Sigmoid colon (tissue), 7 donors: ENCODE measurements around the gene LILRB2. TPM values are rescaled to one million over a fixed set of nuclear protein-coding genes. Genes with fewer than 3 reads are reported as not detected.
A peak's percentile ranks its signal among the peaks of the same experiment; 100 is the strongest.
"Not testable (repeated sequence)": the region's sequence is repeated elsewhere in the genome, so short reads cannot be mapped to it uniquely, and the experiment has no call there.

ENCODE experiments used
- DNase-seq: peaks from one replicate; pipeline ENCODE4 v3.0.0-alpha.2; 2019
- H3K27ac ChIP-seq, 4 donors: fragments of 200-600 bp; sonication (generic); one replicate each; pipeline ENCODE4 v1.5.1; 2016 to 2019; ENCODE audit warnings: mild to moderate bottlenecking in 1 of 4
- H3K27me3 ChIP-seq, 3 donors: fragments of 200-600 bp; sonication (generic); one replicate each; pipeline ENCODE4 v1.5.1; 2019; ENCODE audit warnings: mild to moderate bottlenecking in 1 of 3
- H3K36me3 ChIP-seq, 4 donors: fragments of 200-600 bp; sonication (generic); one replicate each; pipeline ENCODE4 v1.5.1; 2016 to 2019
- H3K4me1 ChIP-seq, 4 donors: fragments of 200-600 bp; sonication (generic); one replicate each; pipeline ENCODE4 v1.5.1; 2017 to 2019
- H3K4me3 ChIP-seq, 4 donors: fragments of 200-600 bp; sonication (generic); one replicate each; pipeline ENCODE4 v1.5.1; 2017 to 2019; ENCODE audit warnings: mild to moderate bottlenecking in 2 of 4, moderate library complexity in 1 of 4
- H3K9me3 ChIP-seq, 4 donors: fragments of 200-600 bp in 3 of 4; sonication (generic) in 3 of 4; one replicate each; pipeline versions ENCODE4 v1.5.1 to v1.6.1; 2013 to 2019
- EP300 ChIP-seq, 4 donors: sonication (generic); formaldehyde crosslinking; IDR thresholded peaks; one replicate each; pipeline ENCODE4 v1.6.1; 2017; ENCODE audit warnings: antibody characterized with exemption in 4 of 4
- POLR2A ChIP-seq, 2 donors: fragments of 450-650 bp; IDR thresholded peaks; one replicate each; pipeline ENCODE4 v1.6.1; 2016; ENCODE audit warnings: antibody characterized with exemption in 2 of 2, mild to moderate bottlenecking in 2 of 2, moderate library complexity in 2 of 2
- POLR2AphosphoS5 ChIP-seq, 4 donors: sonication (generic); formaldehyde crosslinking; IDR thresholded peaks; one replicate each; pipeline ENCODE4 v1.6.1; 2017; ENCODE audit warnings: antibody characterized with exemption in 4 of 4
- WGBS, 2 donors: extraction: QIAGEN DNeasy Blood & Tissue Kit; methylation state at CpG; one replicate each; pipeline ENCODE4 v1.1.7; 2013; 5-methylcytosine and 5-hydroxymethylcytosine counted together
- intact Hi-C: fragments of 100-400 bp; cut with DNase I; formaldehyde crosslinking; loops from one replicate; pipeline ENCODE4 v1.15.1; 2023
- polyA plus RNA-seq, 3 donors: library from polyadenylated mRNA; stranded (reverse); fragments of 200-250 nt; gene quantifications; one replicate each; pipeline ENCODE4 v1.2.3, GENCODE V29; 2013
- total RNA-seq, 4 donors: library from RNA; depleted of rRNA; stranded (reverse); fragments of >200 nt; gene quantifications; one replicate each; pipeline ENCODE4 v1.1.0, GENCODE V29; 2016
- TF ChIP-seq, protein P1 (sequence below), 4 experiments: fragments of 450-650 bp in 3 of 4; fragments of 200-600 bp in 1 of 4; IDR thresholded peaks; one replicate each; pipeline ENCODE4 v1.5.1; 2016 to 2019; ENCODE audit warnings: antibody characterized with exemption in 4 of 4, mild to moderate bottlenecking in 3 of 4, moderate library complexity in 2 of 4
- donor health status: healthy with polysubstance abuse.
- donor health status: Bipolar disorder and iron deficiency.
- donor health status: healthy.

LILRB2 gene
- total and polyA plus RNA-seq, 7 donors = 2.4 to 5.9 (median 3.6) TPM

- Histone ChIP-seq H3K4me3 (no peak overlapping the region), H3K9me3 (no peaks in the 10 kb centered on the region), H3K4me1 (no peaks in the 10 kb centered on the region), H3K27me3 (peaks cover 0 to 22% (median 13%) of the 10 kb centered on the region in 3 donors), H3K27ac (no peak overlapping the region), H3K36me3 (no peaks in the 10 kb centered on the region)
- intact Hi-C loops = no loop called here
- WGBS, 2 donors = 55 to 70% methylated on average over 9 of the region's 9 CpGs
- DNase-seq = peak; percentile 25
- TF ChIP-seq EP300 (IDR thresholded peaks at IDR 0.05) = no peak
- TF ChIP-seq POLR2A (IDR thresholded peaks at IDR 0.05) = no peak
- no peak for TF ChIP-seq POLR2AphosphoS5 (IDR thresholded peaks at IDR 0.05)
- TF ChIP-seq, protein P1, sequence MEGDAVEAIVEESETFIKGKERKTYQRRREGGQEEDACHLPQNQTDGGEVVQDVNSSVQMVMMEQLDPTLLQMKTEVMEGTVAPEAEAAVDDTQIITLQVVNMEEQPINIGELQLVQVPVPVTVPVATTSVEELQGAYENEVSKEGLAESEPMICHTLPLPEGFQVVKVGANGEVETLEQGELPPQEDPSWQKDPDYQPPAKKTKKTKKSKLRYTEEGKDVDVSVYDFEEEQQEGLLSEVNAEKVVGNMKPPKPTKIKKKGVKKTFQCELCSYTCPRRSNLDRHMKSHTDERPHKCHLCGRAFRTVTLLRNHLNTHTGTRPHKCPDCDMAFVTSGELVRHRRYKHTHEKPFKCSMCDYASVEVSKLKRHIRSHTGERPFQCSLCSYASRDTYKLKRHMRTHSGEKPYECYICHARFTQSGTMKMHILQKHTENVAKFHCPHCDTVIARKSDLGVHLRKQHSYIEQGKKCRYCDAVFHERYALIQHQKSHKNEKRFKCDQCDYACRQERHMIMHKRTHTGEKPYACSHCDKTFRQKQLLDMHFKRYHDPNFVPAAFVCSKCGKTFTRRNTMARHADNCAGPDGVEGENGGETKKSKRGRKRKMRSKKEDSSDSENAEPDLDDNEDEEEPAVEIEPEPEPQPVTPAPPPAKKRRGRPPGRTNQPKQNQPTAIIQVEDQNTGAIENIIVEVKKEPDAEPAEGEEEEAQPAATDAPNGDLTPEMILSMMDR (IDR thresholded peaks at IDR 0.05) = no peak
Measured at GRCh38 chr19:54275951-54276350, 5.0 kb downstream of the LILRB2 start.

DNA sequence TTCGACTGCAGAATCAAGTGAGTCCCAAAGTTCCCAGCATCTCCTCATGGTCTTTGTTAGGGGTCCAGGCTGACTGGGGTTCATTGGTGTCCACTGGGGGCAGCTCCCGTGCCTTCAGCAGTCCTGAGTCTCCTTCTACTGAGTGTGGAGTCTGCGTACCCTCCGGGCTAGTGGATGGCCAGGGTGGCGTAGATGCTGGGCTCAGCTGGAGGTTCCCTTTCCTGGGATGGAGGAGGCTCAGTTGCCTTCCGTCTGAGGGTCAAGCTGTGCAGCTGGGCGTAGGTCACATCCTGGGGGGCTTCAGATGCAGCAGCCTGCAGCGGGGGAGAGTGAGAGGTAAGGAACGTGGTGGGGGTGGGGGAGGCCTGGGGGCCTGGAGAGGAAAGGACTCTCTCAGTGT is 6.4 kb downstream of the LILRB2 start:
- H3K4me3 ChIP-seq, intact Hi-C loops, H3K4me1 ChIP-seq, H3K27ac ChIP-seq, H3K9me3 ChIP-seq, H3K36me3 ChIP-seq: not testable (repeated sequence)
- H3K27me3 ChIP-seq = peaks cover 0 to 22% (median 10%) of the 10 kb centered on the region in 3 donors
- DNase-seq = peak; percentile 12
- WGBS, 2 donors = 63 to 74% methylated on average over 9 of the region's 9 CpGs

GRCh38 chr19:54273821-54274220 is 7.1 kb downstream of the LILRB2 start:
- 26 to 64% methylated on average over 3 of the region's 3 CpGs for WGBS, 2 donors
- H3K27me3 ChIP-seq = peaks cover 0 to 22% (median 3%) of the 10 kb centered on the region in 3 donors
- H3K36me3 ChIP-seq = no peaks in the 10 kb centered on the region
- no peak overlapping the region for H3K4me3 ChIP-seq
- H3K4me1 ChIP-seq = no peaks in the 10 kb centered on the region
- H3K27ac ChIP-seq = no peak overlapping the region
- no peaks in the 10 kb centered on the region for H3K9me3 ChIP-seq
- DNase-seq = no peak
- TF ChIP-seq POLR2AphosphoS5 (IDR thresholded peaks at IDR 0.05) = no peak
- TF ChIP-seq, protein P1 (IDR thresholded peaks at IDR 0.05) = no peak
- no peak for TF ChIP-seq POLR2A (IDR thresholded peaks at IDR 0.05)
- no peak for TF ChIP-seq EP300 (IDR thresholded peaks at IDR 0.05)
- intact Hi-C loops = no loop called here

GRCh38 chr19:54272181-54272580 is 8.7 kb downstream of the LILRB2 start:
- H3K36me3 ChIP-seq, H3K9me3 ChIP-seq, intact Hi-C loops, H3K4me3 ChIP-seq, H3K27ac ChIP-seq, H3K4me1 ChIP-seq: not testable (repeated sequence)
- peak; percentile 62 for DNase-seq
- H3K27me3 ChIP-seq = peaks cover 0 to 12% (median 0%) of the 10 kb centered on the region in 3 donors
- WGBS, 2 donors = 54 to 60% methylated on average over 5 of the region's 5 CpGs

DNA sequence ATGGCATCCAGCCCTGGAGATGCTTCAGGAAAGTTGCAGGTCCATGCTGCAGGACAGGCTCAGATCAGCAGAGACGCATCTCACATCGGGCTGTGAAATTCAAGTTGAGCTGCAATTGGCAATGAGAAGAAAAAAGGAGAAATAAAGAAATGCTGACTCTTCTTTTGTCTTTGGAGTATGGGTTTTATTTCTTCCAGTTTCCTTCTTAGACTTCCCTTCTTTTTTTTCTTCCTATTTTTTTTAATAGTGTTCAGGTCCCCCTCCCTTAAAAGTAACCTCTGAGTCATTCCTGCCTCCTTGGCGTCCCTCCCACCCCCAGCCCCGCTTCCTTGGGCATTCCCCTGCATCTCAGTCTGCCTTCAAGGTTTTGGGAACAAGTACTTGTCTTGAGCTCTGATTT is 9.3 kb downstream of the LILRB2 start:
- H3K4me1 ChIP-seq, H3K36me3 ChIP-seq, H3K27ac ChIP-seq, intact Hi-C loops, H3K9me3 ChIP-seq, H3K4me3 ChIP-seq: not testable (repeated sequence)
- DNase-seq = peak; percentile 62
- peaks cover 0 to 11% (median 0%) of the 10 kb centered on the region in 3 donors for H3K27me3 ChIP-seq
- 61 to 73% methylated on average over 4 of the region's 4 CpGs for WGBS, 2 donors

GRCh38 chr19:54271106-54271505 is 9.8 kb downstream of the LILRB2 start:
- Histone ChIP-seq H3K36me3 (no peaks in the 10 kb centered on the region), H3K27ac (no peak overlapping the region), H3K4me1 (no peaks in the 10 kb centered on the region), H3K4me3 (no peak overlapping the region), H3K27me3 (peaks cover 0 to 8% (median 0%) of the 10 kb centered on the region in 3 donors), H3K9me3 (no peaks in the 10 kb centered on the region)
- intact Hi-C loops = no loop called here
- DNase-seq = peak; percentile 72
- 70 to 83% methylated on average over 8 of the region's 8 CpGs for WGBS, 2 donors
- no peak for TF ChIP-seq POLR2A (IDR thresholded peaks at IDR 0.05)
- TF ChIP-seq, protein P1 (IDR thresholded peaks at IDR 0.05) = no peak
- TF ChIP-seq POLR2AphosphoS5 (IDR thresholded peaks at IDR 0.05) = no peak
- no peak for TF ChIP-seq EP300 (IDR thresholded peaks at IDR 0.05)
